GM23248 (cell line): ENCODE data around the gene CELA2B. TPM values are rescaled to one million over a fixed set of nuclear protein-coding genes. Genes with fewer than 3 reads are reported as not detected.

ENCODE experiments used
- DNase-seq: peaks from one replicate; pipeline ENCODE4 v3.0.0-alpha.2; 2015
- H2AFZ ChIP-seq: fragments of 200-600 bp; sonication (generic); 2 replicates; pipeline ENCODE4 v1.6.1; 2016; ENCODE audit warnings: antibody characterized with exemption
- H3F3A ChIP-seq: fragments of 200-600 bp; sonication (generic); 2 replicates; pipeline ENCODE4 v1.6.1; 2016; ENCODE audit warnings: mild to moderate bottlenecking, antibody characterized with exemption, mixed run types; ENCODE audit not compliant: insufficient read depth
- H3K27ac ChIP-seq: fragments of 200-600 bp; sonication (generic); 2 replicates; pipeline ENCODE4 v1.5.1; 2016; ENCODE audit warnings: mild to moderate bottlenecking
- H3K27me3 ChIP-seq: fragments of 200-600 bp; sonication (generic); replicated peaks from 2 replicates; pipeline ENCODE4 v1.6.1; 2016; ENCODE audit warnings: mild to moderate bottlenecking; ENCODE audit not compliant: insufficient read depth
- H3K36me3 ChIP-seq: fragments of 200-600 bp; sonication (generic); 2 replicates; pipeline ENCODE4 v1.6.1; 2016; ENCODE audit warnings: low read depth, mild to moderate bottlenecking
- H3K4me1 ChIP-seq: fragments of 200-600 bp; sonication (generic); 2 replicates; pipeline ENCODE4 v1.6.1; 2016; ENCODE audit warnings: mild to moderate bottlenecking; ENCODE audit not compliant: insufficient read depth
- H3K4me2 ChIP-seq: fragments of 200-600 bp; sonication (generic); one replicate; pipeline ENCODE4 v1.6.1; 2016; ENCODE audit warnings: mild to moderate bottlenecking; ENCODE audit not compliant: unreplicated experiment
- H3K4me3 ChIP-seq: fragments of 200-600 bp; sonication (generic); 2 replicates; pipeline ENCODE4 v1.5.1; 2016; ENCODE audit warnings: mild to moderate bottlenecking
- H3K79me2 ChIP-seq: fragments of 200-600 bp; sonication (generic); 2 replicates; pipeline ENCODE4 v1.6.1; 2016; ENCODE audit warnings: mild to moderate bottlenecking; ENCODE audit not compliant: insufficient read depth
- H3K9ac ChIP-seq: fragments of 200-600 bp; sonication (generic); 2 replicates; pipeline ENCODE4 v1.6.1; 2016; ENCODE audit warnings: mild to moderate bottlenecking
- H3K9me2 ChIP-seq: fragments of 200-600 bp; sonication (generic); 2 replicates; pipeline ENCODE4 v1.6.1; 2016; ENCODE audit warnings: mixed run types, mild to moderate bottlenecking, moderate library complexity; ENCODE audit not compliant: insufficient read depth
- H3K9me3 ChIP-seq: fragments of 200-600 bp; sonication (generic); one replicate; pipeline ENCODE4 v1.6.1; 2017; ENCODE audit warnings: low read depth
- H4K20me1 ChIP-seq: fragments of 200-600 bp; sonication (generic); 2 replicates; pipeline ENCODE4 v1.6.0; 2016; ENCODE audit not compliant: insufficient read depth
- EZH2 ChIP-seq: fragments of 200-600 bp; sonication (generic); IDR thresholded peaks from 2 replicates; pipeline ENCODE4 v1.6.1; 2018; ENCODE audit warnings: antibody characterized with exemption, mild to moderate bottlenecking; ENCODE audit not compliant: insufficient read depth, poor library complexity, severe bottlenecking
- EZH2phosphoT487 ChIP-seq: fragments of 200-600 bp; sonication (generic); IDR thresholded peaks from 2 replicates; pipeline ENCODE4 v1.6.1; 2018; ENCODE audit warnings: antibody characterized with exemption, moderate library complexity, mild to moderate bottlenecking, low read depth; ENCODE audit not compliant: insufficient read depth
- WGBS, 2 experiments: methylation state at CpG; one replicate each; pipeline ENCODE4 v1.1.6; 2015 to 2017; ENCODE audit warnings: low lambda C conversion rate in 2 of 2, low coverage in 1 of 2; ENCODE audit errors: missing lambda C conversion rate in 2 of 2; 5-methylcytosine and 5-hydroxymethylcytosine counted together
- in situ Hi-C: fragments of 300-500 bp; cut with MboI; formaldehyde crosslinking; loops from 2 replicates; pipeline ENCODE4 v1.15.0; 2020
- polyA plus RNA-seq: library from polyadenylated mRNA; unstranded; fragments of >200 nt; fragmentation: Nextera tagmentation; extraction: Ambion mirVana; gene quantifications from 2 replicates; pipeline ENCODE4 v1.2.1, GENCODE V29; 2016
- total RNA-seq: library from RNA; depleted of rRNA; stranded (reverse); fragments of >200 nt; shearing (Covaris generic); gene quantifications from 2 replicates; pipeline ENCODE4 v1.2.3, GENCODE V29; 2014

The CELA2B gene
- total and polyA plus RNA-seq, 2 experiments from 2014 or later: not detected

DNA sequence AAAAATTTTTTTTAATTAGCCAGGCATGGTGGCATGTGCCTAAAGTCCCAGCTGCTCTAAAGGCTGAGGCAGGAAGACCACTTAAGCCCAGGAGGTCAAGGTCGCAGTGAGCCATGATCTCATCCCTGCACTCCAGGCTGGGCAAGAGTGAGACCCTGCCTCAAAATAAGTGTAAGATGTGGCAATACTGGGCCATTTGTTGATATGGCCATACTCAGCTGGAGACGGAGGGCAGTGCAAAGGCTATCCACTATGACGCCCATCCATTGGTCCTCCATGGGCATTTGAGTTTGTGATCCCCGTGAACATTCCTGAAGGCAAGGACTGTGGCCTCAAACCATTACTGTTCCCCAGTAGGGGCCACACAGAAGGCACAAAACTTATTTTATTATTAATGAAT is 46.6 kb downstream of the CELA2B start:
- WGBS, 2 experiments: 89 to 98% methylated on average over 4 of the region's 4 CpGs
- in situ Hi-C loops: no loop called here

DNA sequence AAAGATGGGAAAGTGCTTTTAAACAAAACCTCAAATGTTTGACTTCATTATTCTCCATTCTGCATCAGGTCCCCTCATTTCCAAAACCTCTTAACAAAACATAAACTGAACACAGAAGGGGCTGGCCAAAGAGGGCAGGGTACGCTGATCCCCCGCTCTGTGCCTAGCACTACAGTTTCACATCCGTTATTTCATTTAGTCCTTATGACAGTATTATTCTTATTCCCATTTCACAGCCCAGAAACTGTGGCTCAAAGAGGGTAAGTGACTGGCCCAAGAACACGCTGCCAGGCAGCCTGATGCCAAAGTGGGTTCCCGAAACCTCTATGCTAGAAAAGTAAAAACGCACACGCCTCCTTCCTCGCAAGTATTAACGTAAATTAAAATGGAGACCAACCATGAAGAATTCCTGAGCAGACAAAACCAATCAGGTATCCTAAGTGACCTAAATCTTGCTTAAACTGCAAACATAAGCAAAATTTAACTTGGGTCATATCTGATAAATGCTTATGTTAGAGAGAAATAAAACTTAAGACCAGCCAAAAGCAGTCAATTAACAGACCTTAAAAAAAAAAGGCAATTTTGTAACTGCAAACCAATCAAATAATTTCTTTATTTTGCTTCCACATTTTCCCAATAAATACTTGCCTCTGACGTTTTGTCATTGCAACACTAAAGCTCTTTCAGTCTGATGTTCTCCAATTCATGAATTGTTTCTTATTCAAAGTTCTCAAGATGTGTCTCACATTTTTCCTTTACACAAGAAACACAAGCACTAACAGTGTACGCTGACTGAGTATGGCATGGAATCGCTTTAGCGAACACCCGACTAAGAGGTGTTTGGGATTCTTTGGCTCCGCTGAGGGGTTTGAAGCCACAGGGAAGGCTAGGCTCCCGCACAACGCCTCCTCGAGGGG is 47.5 kb downstream of the CELA2B start:
- peak overlapping the region; percentile 95 for H2AFZ ChIP-seq
- peaks cover 23% of the 10 kb centered on the region; the same call in 1 of the 2 replicates for H3K4me1 ChIP-seq
- in situ Hi-C loops: no loop called here
- peak; percentile 66 for DNase-seq
- peaks cover 18% of the 10 kb centered on the region for H3F3A ChIP-seq
- no peaks in the 10 kb centered on the region for H3K27me3 ChIP-seq
- WGBS, 2 experiments: 40 to 44% methylated on average over 18 of the region's 18 CpGs
- H3K4me3 ChIP-seq: peak overlapping the region; percentile 84
- peak overlapping the region; percentile 86 for H3K4me2 ChIP-seq
- H4K20me1 ChIP-seq: no peaks in the 10 kb centered on the region
- peak overlapping the region; percentile 88 for H3K27ac ChIP-seq
- H3K79me2 ChIP-seq: peaks cover 21% of the 10 kb centered on the region
- no peak for TF ChIP-seq EZH2
- no peak for TF ChIP-seq EZH2phosphoT487
- peak overlapping the region; percentile 86 for H3K9ac ChIP-seq
- H3K9me3 ChIP-seq: no peaks in the 10 kb centered on the region
- H3K36me3 ChIP-seq: no peaks in the 10 kb centered on the region
- no peaks in the 10 kb centered on the region for H3K9me2 ChIP-seq

More for the DNA sequence above, 46.6 kb downstream of the CELA2B start:
- Histone ChIP-seq H3F3A (peaks cover 18% of the 10 kb centered on the region), H3K4me3 (no peak overlapping the region), H4K20me1 (no peaks in the 10 kb centered on the region), H3K9me2 (no peaks in the 10 kb centered on the region), H3K9me3 (no peaks in the 10 kb centered on the region), H3K4me1 (peaks cover 17% of the 10 kb centered on the region; the same call in 1 of the 2 replicates), H3K4me2 (no peak overlapping the region), H3K9ac (no peak overlapping the region), H3K27me3 (no peaks in the 10 kb centered on the region), H3K27ac (no peak overlapping the region), H3K36me3 (no peaks in the 10 kb centered on the region), H3K79me2 (peaks cover 13% of the 10 kb centered on the region), H2AFZ (no peak overlapping the region)
- no peak for TF ChIP-seq EZH2phosphoT487
- TF ChIP-seq EZH2: no peak
- DNase-seq: no peak

DNA sequence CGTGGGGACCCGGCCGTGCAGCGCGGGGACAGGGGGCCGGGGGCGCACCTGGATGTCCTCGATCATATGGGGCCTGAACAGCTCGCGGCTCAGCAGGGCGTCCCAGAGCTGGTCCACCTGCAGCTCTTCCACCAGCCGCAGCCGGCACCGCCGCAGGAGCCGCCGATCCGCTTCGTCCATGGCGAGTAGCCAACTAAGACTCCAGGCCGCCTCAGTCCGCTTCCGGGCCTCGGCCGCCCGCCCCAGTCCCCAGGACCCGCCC is 48.0 kb downstream of the CELA2B start, which contains the start of gene CASP9:
CASP9 (minus strand) TSS at position 195 of the 262 bp plus-strand sequence; CDS start at position 180, 15 bp downstream.
- no peaks in the 10 kb centered on the region for H3K27me3 ChIP-seq
- peaks cover 27% of the 10 kb centered on the region for H3K79me2 ChIP-seq
- no peaks in the 10 kb centered on the region for H3K36me3 ChIP-seq
- H3K9me3 ChIP-seq: no peaks in the 10 kb centered on the region
- peak within 1 kb of the TSS; percentile 95 for H2AFZ ChIP-seq
- peak within 1 kb of the TSS; percentile 92 for H3K4me2 ChIP-seq
- no peaks in the 10 kb centered on the region for H4K20me1 ChIP-seq
- in situ Hi-C loops: no loop called here
- H3K4me3 ChIP-seq: peak within 1 kb of the TSS; percentile 86
- no peak for TF ChIP-seq EZH2
- no peak for TF ChIP-seq EZH2phosphoT487
- no peaks in the 10 kb centered on the region for H3K9me2 ChIP-seq
- WGBS, 2 experiments: 0 to 7% methylated on average over 10 to 27 of the region's 27 CpGs
- H3K4me1 ChIP-seq: peaks cover 23% of the 10 kb centered on the region; the same call in 1 of the 2 replicates
- H3K27ac ChIP-seq: peak within 1 kb of the TSS; percentile 98
- no peak for DNase-seq
- H3K9ac ChIP-seq: peak within 1 kb of the TSS; percentile 90
- peaks cover 18% of the 10 kb centered on the region for H3F3A ChIP-seq

DNA sequence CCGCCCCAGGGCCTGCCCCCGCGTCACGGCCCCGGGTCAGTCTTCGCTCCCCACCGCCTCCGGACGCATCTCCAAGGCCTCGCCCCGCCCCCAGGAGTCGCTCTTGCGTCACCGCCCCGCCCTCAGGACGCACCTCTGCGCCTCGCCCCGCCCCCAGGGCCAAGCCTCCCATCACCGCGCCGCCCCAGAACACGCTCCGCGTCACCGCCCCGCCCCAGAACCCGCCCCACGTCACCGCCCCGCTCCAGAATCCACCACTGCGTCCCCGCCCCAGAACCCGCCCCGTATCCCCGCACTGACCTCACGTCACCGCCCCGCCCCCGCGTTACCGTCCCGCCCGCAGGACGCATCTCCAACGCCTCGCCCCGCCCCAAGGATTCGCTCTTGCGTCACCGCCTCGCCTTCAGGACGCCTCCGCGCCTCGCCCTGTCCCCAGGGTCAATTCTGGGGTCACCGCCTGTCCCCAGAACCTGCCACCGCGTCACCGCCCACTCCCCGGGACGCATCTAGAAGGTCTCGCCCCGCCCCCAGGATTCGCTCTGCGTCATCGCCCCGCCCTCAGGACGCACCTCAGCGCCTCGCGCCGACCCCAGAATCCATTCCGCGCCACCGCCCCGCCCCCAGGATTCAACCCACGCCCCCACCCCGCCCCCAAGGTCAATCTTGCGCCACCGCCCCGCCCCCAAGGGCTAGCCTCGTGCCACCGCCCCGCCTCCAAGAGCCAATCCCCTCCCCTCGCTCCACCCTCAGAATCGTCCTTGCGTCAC is 48.6 kb downstream of the CELA2B start:
- H3F3A ChIP-seq: peaks cover 18% of the 10 kb centered on the region
- TF ChIP-seq EZH2phosphoT487: no peak
- TF ChIP-seq EZH2: no peak
- H3K4me2 ChIP-seq: no peak overlapping the region
- no peaks in the 10 kb centered on the region for H3K36me3 ChIP-seq
- peak; percentile 100 for DNase-seq
- H3K9me3 ChIP-seq: no peaks in the 10 kb centered on the region
- no peaks in the 10 kb centered on the region for H3K27me3 ChIP-seq
- peak overlapping the region; percentile 98 for H3K27ac ChIP-seq
- H4K20me1 ChIP-seq: no peaks in the 10 kb centered on the region
- H3K4me1 ChIP-seq: peaks cover 23% of the 10 kb centered on the region; the same call in 1 of the 2 replicates
- H3K9me2 ChIP-seq: no peaks in the 10 kb centered on the region
- peak overlapping the region; percentile 90 for H3K9ac ChIP-seq
- peaks cover 32% of the 10 kb centered on the region for H3K79me2 ChIP-seq
- in situ Hi-C loops: no loop called here
- peak overlapping the region; percentile 84 for H3K4me3 ChIP-seq
- 0 out of 2 replicates have a peak overlapping the region, but pooled peaks have one; percentile 60 for H2AFZ ChIP-seq
- 1 to 2% methylated on average over 14 to 60 of the region's 88 CpGs for WGBS, 2 experiments
